NCI-H2171 treated with DMSO at 0.1 percent for 48 hours (cell line): Measurements from ENCODE around the gene CHRND.
"Not testable (repeated sequence)": the region's sequence is repeated elsewhere in the genome, so short reads cannot be mapped to it uniquely, and the experiment has no call there.

Experiments used
- DNase-seq: peaks from one replicate; lab custom pipeline; 2025; lab: John Stamatoyannopoulos, UW

Gene CHRND

GRCh38 chr2:232543928-232544631 is 18.1 kb downstream of the CHRND start:
- no peak for DNase-seq

GRCh38 chr2:232544674-232545073 is 18.7 kb downstream of the CHRND start:
- no peak for DNase-seq

- DNase-seq = no peak
These were observed 19.8 kb downstream of the CHRND start for GRCh38 chr2:232545511-232546375.

GRCh38 chr2:232547991-232548390 is 22.0 kb downstream of the CHRND start:
- no peak for DNase-seq

GRCh38 chr2:232549655-232550353 is 23.8 kb downstream of the CHRND start:
- no peak for DNase-seq

GRCh38 chr2:232550354-232551249 is 24.6 kb downstream of the CHRND start, which contains the start of the genes EIF4E2 and TIGD1:
Gene EIF4E2, plus strand, starts transcription at chr2:232550689. Its CDS starts 36 bp downstream, at chr2:232550725.
Gene TIGD1, minus strand, starts transcription at chr2:232550557. Its CDS starts 675 bp downstream, at chr2:232549882.
- peak; percentile 78 for DNase-seq

- DNase-seq = no peak
These were observed 25.3 kb downstream of the CHRND start for GRCh38 chr2:232551250-232551638.

GRCh38 chr2:232551776-232552175 is 25.8 kb downstream of the CHRND start:
- no peak for DNase-seq

- no peak for DNase-seq
These were observed 30.5 kb downstream of the CHRND start for GRCh38 chr2:232556426-232556825.

- no peak for DNase-seq
These were observed 36.7 kb downstream of the CHRND start for GRCh38 chr2:232562515-232563151.

- DNase-seq = no peak
These were observed 37.6 kb downstream of the CHRND start for GRCh38 chr2:232563580-232563979.

GRCh38 chr2:232567721-232568120 is 41.8 kb downstream of the CHRND start:
- no peak for DNase-seq

GRCh38 chr2:232568161-232568560 is 42.2 kb downstream of the CHRND start:
- DNase-seq = no peak

GRCh38 chr2:232569541-232569940 is 43.6 kb downstream of the CHRND start:
- DNase-seq = no peak

- not testable (repeated sequence) for DNase-seq
These were observed 44.5 kb downstream of the CHRND start for GRCh38 chr2:232570481-232570880.

GRCh38 chr2:232571026-232571474 is 45.1 kb downstream of the CHRND start:
- no peak for DNase-seq

- DNase-seq = no peak
These were observed 47.1 kb downstream of the CHRND start for GRCh38 chr2:232573042-232573441.

- DNase-seq = no peak
These were observed 47.9 kb downstream of the CHRND start for GRCh38 chr2:232573771-232574435.

- no peak for DNase-seq
These were observed 48.9 kb downstream of the CHRND start for GRCh38 chr2:232574674-232575403.

- DNase-seq = no peak
These were observed 49.4 kb downstream of the CHRND start for GRCh38 chr2:232575404-232575746.
